ENCODE results near the gene ISM2. TPM values are rescaled to one million over a fixed set of nuclear protein-coding genes. Genes with fewer than 3 reads are reported as not detected.

ISM2 gene
- total RNA-seq, 4 donors from 2014 or later = 0.33 TPM; not detected in 3

DNA sequence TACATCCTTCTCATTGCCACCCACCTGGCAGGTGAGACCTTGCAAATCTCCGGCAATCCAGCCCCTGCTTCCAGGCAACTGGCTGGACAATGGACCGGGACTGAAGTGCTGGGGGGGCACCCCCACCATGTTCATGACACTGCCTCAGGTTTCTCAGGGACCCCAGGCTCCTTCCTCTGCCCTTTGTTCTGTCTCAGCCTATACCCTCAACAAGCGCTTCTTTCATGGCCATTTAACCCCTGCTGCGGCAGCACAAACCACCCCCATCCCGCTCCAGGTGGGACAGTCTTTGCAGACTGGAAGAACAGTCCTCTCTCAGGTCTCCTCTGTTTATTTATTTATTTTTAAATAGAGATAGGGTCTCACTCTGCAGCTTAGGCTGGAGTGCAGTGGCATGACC, 7.6 kb downstream of the ISM2 start:
- no peaks in the 10 kb centered on the region for H3K36me3 ChIP-seq
- H3K27me3 ChIP-seq = peaks cover 0 to 3% (median 0%) of the 10 kb centered on the region in 4 donors
- TF ChIP-seq POLR2AphosphoS5 (IDR thresholded peaks at IDR 0.05) = no peak
- no peak for TF ChIP-seq EP300 (IDR thresholded peaks at IDR 0.05)
- TF ChIP-seq POLR2A (IDR thresholded peaks at IDR 0.05; ENCODE audit: low read depth) = no peak
- no peak for DNase-seq (ENCODE audit: extremely low spot score)
- no peaks in the 10 kb centered on the region for H3K9me3 ChIP-seq
- intact Hi-C loops (cut with DNase I) = no loop called here
- 92% methylated on average over 5 of the region's 5 CpGs for WGBS
- peaks cover 0 to 4% (median 0%) of the 10 kb centered on the region in 4 donors for H3K4me1 ChIP-seq
- no peak overlapping the region for H3K4me3 ChIP-seq
- no peak overlapping the region for H3K27ac ChIP-seq (replicated peaks in 1 of 4)

DNA sequence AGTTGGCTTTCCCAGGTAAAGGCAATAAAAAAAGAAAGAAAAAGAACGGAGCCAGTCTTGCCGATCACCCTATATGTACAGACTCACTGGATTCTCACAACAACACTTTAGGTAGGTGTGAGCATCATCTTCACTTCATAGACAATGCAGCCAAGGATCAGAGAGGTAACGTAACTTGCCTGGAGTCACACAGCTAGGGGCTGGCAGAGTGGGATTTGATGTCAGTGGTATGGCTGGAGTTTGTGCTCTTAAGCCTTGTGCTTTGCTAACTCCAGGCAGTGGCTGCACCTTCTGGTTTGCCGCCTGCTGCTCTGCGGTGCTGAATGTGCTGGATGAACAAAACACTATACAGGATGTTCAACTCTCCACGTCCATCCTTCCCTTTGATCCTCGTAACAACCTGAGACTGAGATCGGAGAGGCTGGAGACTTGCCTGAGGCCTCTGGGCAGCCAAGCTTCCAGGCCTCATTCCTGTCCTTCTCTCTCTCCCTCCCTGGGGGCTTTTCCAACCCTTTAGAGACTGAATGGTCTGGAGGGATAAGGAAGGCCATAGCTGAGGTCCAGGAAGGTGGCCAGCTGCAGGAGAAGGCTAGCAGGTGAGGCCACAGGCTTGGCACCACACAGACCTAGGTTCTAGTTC, 8.1 kb downstream of the ISM2 start:
- Histone ChIP-seq H3K9me3 (no peaks in the 10 kb centered on the region), H3K27ac (replicated peaks in 1 of 4) (no peak overlapping the region), H3K4me1 (peaks cover 0 to 4% (median 0%) of the 10 kb centered on the region in 4 donors), H3K27me3 (no peaks in the 10 kb centered on the region), H3K4me3 (no peak overlapping the region), H3K36me3 (no peaks in the 10 kb centered on the region)
- intact Hi-C loops (cut with DNase I) = no loop called here
- TF ChIP-seq EP300 (IDR thresholded peaks at IDR 0.05) = no peak
- TF ChIP-seq POLR2AphosphoS5 (IDR thresholded peaks at IDR 0.05) = no peak
- TF ChIP-seq POLR2A (IDR thresholded peaks at IDR 0.05; ENCODE audit: low read depth) = no peak
- TF ChIP-seq, protein P1, sequence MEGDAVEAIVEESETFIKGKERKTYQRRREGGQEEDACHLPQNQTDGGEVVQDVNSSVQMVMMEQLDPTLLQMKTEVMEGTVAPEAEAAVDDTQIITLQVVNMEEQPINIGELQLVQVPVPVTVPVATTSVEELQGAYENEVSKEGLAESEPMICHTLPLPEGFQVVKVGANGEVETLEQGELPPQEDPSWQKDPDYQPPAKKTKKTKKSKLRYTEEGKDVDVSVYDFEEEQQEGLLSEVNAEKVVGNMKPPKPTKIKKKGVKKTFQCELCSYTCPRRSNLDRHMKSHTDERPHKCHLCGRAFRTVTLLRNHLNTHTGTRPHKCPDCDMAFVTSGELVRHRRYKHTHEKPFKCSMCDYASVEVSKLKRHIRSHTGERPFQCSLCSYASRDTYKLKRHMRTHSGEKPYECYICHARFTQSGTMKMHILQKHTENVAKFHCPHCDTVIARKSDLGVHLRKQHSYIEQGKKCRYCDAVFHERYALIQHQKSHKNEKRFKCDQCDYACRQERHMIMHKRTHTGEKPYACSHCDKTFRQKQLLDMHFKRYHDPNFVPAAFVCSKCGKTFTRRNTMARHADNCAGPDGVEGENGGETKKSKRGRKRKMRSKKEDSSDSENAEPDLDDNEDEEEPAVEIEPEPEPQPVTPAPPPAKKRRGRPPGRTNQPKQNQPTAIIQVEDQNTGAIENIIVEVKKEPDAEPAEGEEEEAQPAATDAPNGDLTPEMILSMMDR (IDR thresholded peaks at IDR 0.05) = no peak
- no peak for DNase-seq (ENCODE audit: extremely low spot score)
- 89% methylated on average over 8 of the region's 8 CpGs for WGBS

DNA sequence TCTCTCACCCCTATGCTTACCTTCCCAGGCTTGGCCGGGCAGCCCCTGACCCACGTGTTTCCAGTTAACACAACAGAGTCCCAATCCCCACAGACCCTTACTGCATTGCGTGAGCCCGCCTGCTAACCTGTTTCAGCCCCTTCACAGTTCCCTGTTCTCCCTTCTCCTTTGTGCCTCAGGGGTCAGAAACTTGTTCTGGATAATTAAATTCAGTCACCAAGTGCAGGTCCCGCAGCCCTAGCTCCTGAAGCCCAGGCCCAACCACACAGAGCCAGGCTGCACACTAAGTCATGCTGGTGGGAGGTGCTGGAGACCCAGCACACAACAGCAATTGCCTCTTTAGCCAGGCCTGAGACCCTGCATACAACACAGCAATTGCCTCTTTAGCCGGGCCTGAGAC, 9.6 kb downstream of the ISM2 start:
- Histone ChIP-seq H3K9me3 (no peaks in the 10 kb centered on the region), H3K36me3 (no peaks in the 10 kb centered on the region), H3K27ac (replicated peaks in 1 of 4) (no peak overlapping the region), H3K4me3 (no peak overlapping the region), H3K27me3 (no peaks in the 10 kb centered on the region), H3K4me1 (no peaks in the 10 kb centered on the region)
- no peak for DNase-seq (ENCODE audit: extremely low spot score)
- intact Hi-C loops (cut with DNase I) = no loop called here
- 88% methylated on average over 6 of the region's 6 CpGs for WGBS
- no peak for TF ChIP-seq POLR2AphosphoS5 (IDR thresholded peaks at IDR 0.05)
- no peak for TF ChIP-seq EP300 (IDR thresholded peaks at IDR 0.05)
- no peak for TF ChIP-seq POLR2A (IDR thresholded peaks at IDR 0.05; ENCODE audit: low read depth)
- TF ChIP-seq, protein P1 (IDR thresholded peaks at IDR 0.05) = no peak

DNA sequence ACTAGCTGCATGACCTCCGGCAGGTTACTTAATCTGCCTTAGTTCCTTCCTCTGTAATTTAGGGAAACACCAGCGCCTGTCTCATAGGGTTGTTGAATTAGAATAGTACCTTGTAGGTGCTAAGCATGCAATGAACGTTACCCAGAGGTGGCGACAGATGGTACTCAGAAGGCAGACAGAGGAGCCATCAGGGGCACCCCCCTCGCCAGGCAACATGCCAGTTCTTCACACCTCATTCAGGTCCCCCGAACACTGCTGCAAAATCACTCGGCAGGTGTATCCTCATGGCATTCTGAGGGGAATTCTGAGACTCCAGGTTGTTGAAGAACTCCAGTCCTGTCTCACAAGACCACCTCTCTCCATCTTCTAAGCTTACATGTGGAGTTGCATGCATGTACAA, 10.1 kb downstream of the ISM2 start:
- no peak overlapping the region for H3K4me3 ChIP-seq
- H3K27ac ChIP-seq (replicated peaks in 1 of 4) = no peak overlapping the region
- TF ChIP-seq POLR2A (IDR thresholded peaks at IDR 0.05; ENCODE audit: low read depth) (no peak), POLR2AphosphoS5 (IDR thresholded peaks at IDR 0.05) (no peak), EP300 (IDR thresholded peaks at IDR 0.05) (no peak)
- TF ChIP-seq, protein P1 (IDR thresholded peaks at IDR 0.05) = no peak
- H3K27me3 ChIP-seq = no peaks in the 10 kb centered on the region
- intact Hi-C loops (cut with DNase I) = no loop called here
- DNase-seq (ENCODE audit: extremely low spot score) = no peak
- no peaks in the 10 kb centered on the region for H3K36me3 ChIP-seq
- WGBS = 78% methylated on average over 7 of the region's 7 CpGs
- H3K4me1 ChIP-seq = no peaks in the 10 kb centered on the region
- no peaks in the 10 kb centered on the region for H3K9me3 ChIP-seq

DNA sequence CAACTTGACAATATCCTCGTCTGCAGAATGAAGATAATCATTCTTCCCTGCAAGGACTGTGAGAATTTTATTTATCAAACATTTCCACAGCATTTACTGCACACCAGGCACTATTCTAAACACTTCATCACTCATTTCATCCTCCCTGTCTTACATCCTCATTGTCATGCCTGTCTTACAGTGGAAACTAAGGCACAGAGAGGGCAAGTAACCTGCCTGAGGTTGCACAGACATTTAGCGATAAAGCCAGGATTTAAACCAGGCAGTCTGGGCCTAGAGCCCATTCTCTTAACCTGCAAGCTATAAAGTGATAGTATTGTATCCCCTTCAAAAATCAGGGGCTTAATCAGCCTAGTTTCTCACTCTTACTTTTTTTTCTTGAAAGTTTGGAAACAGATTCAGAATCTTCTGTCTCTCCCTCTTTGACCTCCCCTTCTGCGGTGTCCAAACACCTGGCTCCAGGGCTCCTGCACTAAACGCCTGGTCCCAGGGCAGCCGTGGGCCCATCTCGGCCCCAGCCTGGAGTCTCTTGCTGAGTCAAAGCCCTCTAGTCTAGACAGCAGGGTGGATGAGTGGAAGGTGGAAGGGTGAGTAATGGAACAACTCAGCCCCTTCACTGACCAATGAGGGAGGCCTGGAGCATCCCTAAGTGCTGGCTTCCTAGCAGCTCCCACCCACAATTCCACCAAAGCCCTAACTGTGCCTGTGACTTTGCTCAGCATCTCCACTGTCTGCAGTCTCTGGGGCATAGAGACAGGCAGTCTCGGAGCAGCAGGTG, 12.5 kb downstream of the ISM2 start:
- DNase-seq (ENCODE audit: extremely low spot score) = no peak
- H3K27me3 ChIP-seq = no peaks in the 10 kb centered on the region
- H3K36me3 ChIP-seq = no peaks in the 10 kb centered on the region
- intact Hi-C loops (cut with DNase I) = no loop called here
- H3K27ac ChIP-seq (replicated peaks in 1 of 4) = no peak overlapping the region
- 86% methylated on average over 7 of the region's 7 CpGs for WGBS
- TF ChIP-seq POLR2A (IDR thresholded peaks at IDR 0.05; ENCODE audit: low read depth) = no peak
- H3K9me3 ChIP-seq = no peaks in the 10 kb centered on the region
- no peak overlapping the region for H3K4me3 ChIP-seq
- H3K4me1 ChIP-seq = no peaks in the 10 kb centered on the region

Data from esophagus muscularis mucosa (tissue), 4 donors.